OCI-LY7 (cell line): ENCODE data around the gene FGF1.

Source experiments
- CTCF ChIP-seq: fragments of 200-600 bp; sonication (generic); conservative IDR thresholded peaks from 2 replicates; pipeline ENCODE4 v1.5.1; 2014; ENCODE audit warnings: mild to moderate bottlenecking, antibody characterized with exemption, low read length, moderate library complexity, mixed read lengths
- EZH2phosphoT487 ChIP-seq: fragments of 200-600 bp; sonication (generic); IDR thresholded peaks from 2 replicates; pipeline ENCODE4 v1.6.1; 2018; ENCODE audit warnings: low read depth, borderline replicate concordance, mild to moderate bottlenecking, mixed run types, antibody characterized with exemption, low read length, moderate library complexity, mixed read lengths

- TF ChIP-seq CTCF (no peak), EZH2phosphoT487 (no peak)
These were observed 49.8 kb downstream of the FGF1 start for GRCh38 chr5:142636093-142636492.
